ENCODE results near the gene MEX3A. TPM values are rescaled to one million over a fixed set of nuclear protein-coding genes. Genes with fewer than 3 reads are reported as not detected.
A peak's percentile ranks its signal among the peaks of the same experiment; 100 is the strongest.

MEX3A gene
- total RNA-seq, 1 donor from 2014 or later, result 1.3 TPM

DNA sequence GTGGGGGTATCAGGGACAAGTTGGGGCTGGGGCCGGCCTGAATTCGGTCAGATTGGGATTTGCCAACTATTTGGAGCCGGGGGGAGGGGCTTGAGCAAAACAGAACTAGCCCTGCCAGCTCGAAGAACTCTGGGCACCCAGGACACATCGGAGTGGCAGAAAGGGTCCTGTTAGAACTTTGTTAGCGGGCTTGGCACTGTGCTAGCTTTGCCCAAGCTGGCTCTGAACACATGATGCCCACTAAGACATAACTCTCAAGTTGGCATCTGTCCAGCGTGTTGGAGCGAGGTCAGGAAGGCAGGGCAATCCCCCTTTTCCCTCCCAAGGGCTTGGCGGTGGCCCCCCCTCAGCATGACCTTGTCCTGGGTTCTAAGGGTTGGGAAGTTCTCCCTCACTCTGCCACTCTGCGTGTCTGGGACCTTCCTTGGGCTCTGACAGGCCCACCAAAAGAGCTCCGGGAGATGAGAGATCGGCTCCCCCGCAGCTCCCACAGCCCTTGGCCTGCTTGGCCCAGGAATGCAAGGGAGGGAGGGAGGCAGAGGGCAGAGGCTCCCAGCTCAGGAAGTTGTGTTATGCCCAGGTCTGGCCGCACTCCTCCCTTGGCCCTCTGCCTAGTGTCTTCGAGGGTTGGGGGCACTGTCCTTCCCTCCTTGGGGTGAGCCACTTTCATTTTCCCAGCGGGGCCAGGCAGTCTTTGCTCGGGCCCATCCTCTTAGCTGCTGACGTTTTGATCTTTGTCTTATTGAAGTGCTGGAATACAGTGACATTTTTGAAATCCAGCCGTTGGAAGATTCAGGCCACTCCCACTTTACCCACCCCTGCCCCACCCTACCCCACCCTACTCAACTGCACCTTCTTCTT lies 33.5 kb upstream of the MEX3A start:
- Histone ChIP-seq H3K36me3 (peaks cover 0 to 14% of the 10 kb centered on the region in 2 donors), H3K4me3 (peak overlapping the region; percentile 93 to 100), H3K4me1 (peaks cover 20 to 36% of the 10 kb centered on the region in 2 donors), H3K27me3 (no peaks in the 10 kb centered on the region), H3K9me3 (no peaks in the 10 kb centered on the region), H3K27ac (peak overlapping the region; percentile 97)
- TF ChIP-seq, protein P1, sequence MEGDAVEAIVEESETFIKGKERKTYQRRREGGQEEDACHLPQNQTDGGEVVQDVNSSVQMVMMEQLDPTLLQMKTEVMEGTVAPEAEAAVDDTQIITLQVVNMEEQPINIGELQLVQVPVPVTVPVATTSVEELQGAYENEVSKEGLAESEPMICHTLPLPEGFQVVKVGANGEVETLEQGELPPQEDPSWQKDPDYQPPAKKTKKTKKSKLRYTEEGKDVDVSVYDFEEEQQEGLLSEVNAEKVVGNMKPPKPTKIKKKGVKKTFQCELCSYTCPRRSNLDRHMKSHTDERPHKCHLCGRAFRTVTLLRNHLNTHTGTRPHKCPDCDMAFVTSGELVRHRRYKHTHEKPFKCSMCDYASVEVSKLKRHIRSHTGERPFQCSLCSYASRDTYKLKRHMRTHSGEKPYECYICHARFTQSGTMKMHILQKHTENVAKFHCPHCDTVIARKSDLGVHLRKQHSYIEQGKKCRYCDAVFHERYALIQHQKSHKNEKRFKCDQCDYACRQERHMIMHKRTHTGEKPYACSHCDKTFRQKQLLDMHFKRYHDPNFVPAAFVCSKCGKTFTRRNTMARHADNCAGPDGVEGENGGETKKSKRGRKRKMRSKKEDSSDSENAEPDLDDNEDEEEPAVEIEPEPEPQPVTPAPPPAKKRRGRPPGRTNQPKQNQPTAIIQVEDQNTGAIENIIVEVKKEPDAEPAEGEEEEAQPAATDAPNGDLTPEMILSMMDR (IDR thresholded peaks at IDR 0.05), result no peak
- intact Hi-C loops (cut with DNase I), result loop anchor here (1.0 to 2.0 kb wide), 2 partner anchors 13 to 18 kb away; no protein-coding TSS in a partner anchor
- peak in 1 of 2 donors; percentile 81 for DNase-seq (ENCODE audit: low spot score in 2 of 2)

GRCh38 chr1:156114919-156115513 lies 32.8 kb upstream of the MEX3A start:
- intact Hi-C loops (cut with DNase I), result loop anchor here (1.0 to 2.0 kb wide), 4 partner anchors 8 to 18 kb away; no protein-coding TSS in a partner anchor
- peaks cover 13 to 28% of the 10 kb centered on the region in 2 donors for H3K4me1 ChIP-seq
- H3K27ac ChIP-seq, result peak overlapping the region; percentile 97

GRCh38 chr1:156114101-156114918 lies 32.0 kb upstream of the MEX3A start, which contains the start of gene LMNA:
LMNA (plus strand) TSS chr1:156114711; CDS start chr1:156114919, 208 bp downstream.
- no peaks in the 10 kb centered on the region for H3K9me3 ChIP-seq
- peak; percentile 90 to 98 for DNase-seq (ENCODE audit: low spot score in 2 of 2)
- H3K27ac ChIP-seq, result peak within 1 kb of the TSS; percentile 97
- H3K4me1 ChIP-seq, result peaks cover 6 to 21% of the 10 kb centered on the region in 2 donors
- peaks cover 0 to 5% of the 10 kb centered on the region in 2 donors for H3K36me3 ChIP-seq
- H3K27me3 ChIP-seq, result no peaks in the 10 kb centered on the region
- peak within 1 kb of the TSS; percentile 93 to 100 for H3K4me3 ChIP-seq
- TF ChIP-seq, protein P1 (IDR thresholded peaks at IDR 0.05), result no peak
- intact Hi-C loops (cut with DNase I), result loop anchor here (1.0 to 2.0 kb wide), 3 partner anchors 8 to 14 kb away; no protein-coding TSS in a partner anchor

More at GRCh38 chr1:156114919-156115513, 32.8 kb upstream of the MEX3A start:
- DNase-seq (ENCODE audit: low spot score in 2 of 2), result no peak
- TF ChIP-seq, protein P1 (IDR thresholded peaks at IDR 0.05), result no peak
- peak overlapping the region; percentile 93 to 100 for H3K4me3 ChIP-seq
- H3K27me3 ChIP-seq, result no peaks in the 10 kb centered on the region
- H3K36me3 ChIP-seq, result peaks cover 0 to 9% of the 10 kb centered on the region in 2 donors
- no peaks in the 10 kb centered on the region for H3K9me3 ChIP-seq

DNA sequence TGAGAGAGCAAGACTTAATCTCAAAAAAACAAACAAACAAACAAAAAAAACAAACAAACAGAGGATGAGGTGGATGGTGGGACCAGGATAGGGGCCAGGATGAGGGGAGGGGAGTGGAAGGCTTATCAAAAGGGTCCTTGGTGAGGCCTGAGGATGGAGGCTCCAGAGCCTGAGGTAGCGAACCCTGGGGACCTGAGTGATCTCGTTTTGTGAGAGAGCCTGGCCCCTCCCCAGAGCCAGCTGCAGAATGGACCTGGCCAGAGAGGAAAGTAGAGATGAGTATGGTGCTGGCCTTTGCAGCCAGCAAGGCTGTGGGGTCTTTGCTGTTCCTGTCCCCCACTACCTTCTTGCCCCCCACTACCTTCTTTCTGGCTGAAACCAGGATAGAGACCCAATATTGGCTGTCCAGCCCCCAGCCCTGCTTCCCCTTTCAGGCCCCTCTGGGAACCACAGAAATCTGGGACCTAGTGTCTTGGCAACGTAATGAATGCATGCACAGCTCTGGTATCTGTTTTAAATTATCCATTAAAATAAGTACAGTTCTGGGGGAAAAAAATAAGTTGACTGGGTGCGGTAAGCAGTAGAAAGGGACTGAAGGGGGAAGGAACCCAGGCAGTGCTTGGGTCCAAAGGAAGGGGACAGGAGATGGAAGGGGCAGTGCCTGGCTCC lies 31.2 kb upstream of the MEX3A start:
- peaks cover 4 to 12% of the 10 kb centered on the region in 2 donors for H3K4me1 ChIP-seq
- TF ChIP-seq, protein P1 (IDR thresholded peaks at IDR 0.05), result no peak

More for the DNA sequence above, 31.2 kb upstream of the MEX3A start:
- no peaks in the 10 kb centered on the region for H3K27me3 ChIP-seq
- H3K9me3 ChIP-seq, result no peaks in the 10 kb centered on the region
- intact Hi-C loops (cut with DNase I), result no loop called here
- H3K27ac ChIP-seq, result peak overlapping the region; percentile 97
- no peak for DNase-seq (ENCODE audit: low spot score in 2 of 2)
- H3K36me3 ChIP-seq, result peaks cover 0 to 5% of the 10 kb centered on the region in 2 donors
- peak overlapping the region; percentile 26 to 100 for H3K4me3 ChIP-seq

Data from ascending aorta (tissue), 2 donors.